GM12878 (cell line): ENCODE results near the gene USP2. TPM values are rescaled to one million over a fixed set of nuclear protein-coding genes. Genes with fewer than 3 reads are reported as not detected.

Experiments used
- ATAC-seq: fragments of 200-7000 bp; cut with Tn5 transposase; 3 replicates; pipeline ENCODE4 v1.9.1; 2020; ENCODE audit warnings: mild to moderate bottlenecking, moderate library complexity
- BruUV-seq: library from RNA; stranded (reverse); fragments of 400-500 nt; replicated peaks from 2 replicates; lab custom pipeline; 2021; lab: Mats Ljungman, UMichigan
- CTCF ChIA-PET: fragments of 300-600 bp; sonication (Branson Sonifier 250); formaldehyde crosslinking; extraction: SDS; loops from one replicate; lab custom pipeline; 2021; ENCODE audit warnings: inconsistent platforms; lab: Yijun Ruan, JAX
- POLR2A ChIA-PET: fragments of 350-600 bp; formaldehyde crosslinking; extraction: SDS; loops from one replicate; lab custom pipeline; 2021; ENCODE audit warnings: inconsistent platforms; lab: Charles Lee
- RAD21 ChIA-PET: fragments of 300-600 bp; sonication (Branson Sonifier 250); formaldehyde crosslinking; loops from one replicate; lab custom pipeline; 2023; ENCODE audit warnings: antibody characterized with exemption; ENCODE audit not compliant: unreplicated experiment; lab: Charles Lee
- SMC1A ChIA-PET: fragments of 300-600 bp; sonication (Branson Sonifier 250); formaldehyde crosslinking; loops from one replicate; lab custom pipeline; 2023; ENCODE audit not compliant: unreplicated experiment, uncharacterized antibody; lab: Charles Lee
- DNase-seq: peaks from one replicate; pipeline ENCODE4 v3.0.0-alpha.2; 2011; ENCODE audit warnings: low read depth, low spot score
- FAIRE-seq: peaks from 3 replicates; lab custom pipeline; 2011; peaks lifted over from hg19 to GRCh38; lab: Jason Lieb, UNC
- H2AFZ ChIP-seq: 2 replicates; pipeline ENCODE4 v1.6.0; 2011; ENCODE audit warnings: low read depth, low read length, control low read depth; ENCODE audit not compliant: control insufficient read depth
- H3K27ac ChIP-seq: 2 replicates; pipeline ENCODE4 v1.5.1; 2011; ENCODE audit warnings: control low read depth; ENCODE audit not compliant: control insufficient read depth, insufficient read depth
- H3K27me3 ChIP-seq, 2 experiments: replicated peaks in 1 of 2; 2 replicates each; pipeline versions ENCODE4 v1.6.0 to v1.6.1; 2011; ENCODE audit warnings: low read length in 1 of 2; ENCODE audit not compliant: control insufficient read depth in 2 of 2, insufficient read depth in 2 of 2
- H3K36me3 ChIP-seq, 2 experiments: 2 replicates each; pipeline ENCODE4 v1.5.1; 2011; ENCODE audit warnings: low read length in 1 of 2; ENCODE audit not compliant: control insufficient read depth in 2 of 2, insufficient read depth in 2 of 2
- H3K4me1 ChIP-seq: 2 replicates; pipeline ENCODE4 v1.6.1; 2011; ENCODE audit warnings: mild to moderate bottlenecking, low read length, moderate library complexity, mixed read lengths; ENCODE audit not compliant: control insufficient read depth, insufficient read depth
- H3K4me2 ChIP-seq: 2 replicates; pipeline ENCODE4 v1.6.0; 2011; ENCODE audit warnings: control low read depth; ENCODE audit not compliant: control insufficient read depth, insufficient read depth
- H3K4me3 ChIP-seq: fragments of 200-600 bp; sonication (generic); 2 replicates; pipeline ENCODE4 v1.5.1; 2016
- H3K79me2 ChIP-seq: 2 replicates; pipeline ENCODE4 v1.6.0; 2011; ENCODE audit warnings: low read length; ENCODE audit not compliant: control insufficient read depth, insufficient read depth
- H3K9ac ChIP-seq: 2 replicates; pipeline ENCODE4 v1.8.0; 2011; ENCODE audit warnings: low read length, control low read depth, mixed read lengths; ENCODE audit not compliant: control insufficient read depth, insufficient read depth
- H3K9me3 ChIP-seq: replicated peaks from 3 replicates; pipeline ENCODE4 v1.5.1; 2011; ENCODE audit warnings: mild to moderate bottlenecking, low read length; ENCODE audit not compliant: control insufficient read depth, insufficient read depth
- H4K20me1 ChIP-seq: 2 replicates; pipeline ENCODE4 v1.6.0; 2011; ENCODE audit not compliant: control insufficient read depth, insufficient read depth
- BRCA1 ChIP-seq: IDR thresholded peaks from 2 replicates; pipeline ENCODE4 v1.6.1; 2011; ENCODE audit warnings: low read depth, low read length, improper control_type of control experiment
- CBFB ChIP-seq: IDR thresholded peaks from 2 replicates; pipeline ENCODE4 v1.6.1; 2016; ENCODE audit warnings: antibody characterized with exemption, low read depth
- CBX5 ChIP-seq: sonication (generic); IDR thresholded peaks from 2 replicates; pipeline ENCODE4 v1.6.1; 2016; ENCODE audit warnings: low read depth, moderate library complexity, mild to moderate bottlenecking, inconsistent platforms
- FOXK2 ChIP-seq: fragments of 450-650 bp; IDR thresholded peaks from 2 replicates; pipeline ENCODE4 v1.6.1; 2017; ENCODE audit warnings: mild to moderate bottlenecking, moderate library complexity
- LARP7 ChIP-seq: fragments of 450-650 bp; IDR thresholded peaks from 2 replicates; pipeline ENCODE4 v1.6.1; 2017; ENCODE audit warnings: mild to moderate bottlenecking
- MTA3 ChIP-seq: IDR thresholded peaks from 2 replicates; pipeline ENCODE4 v1.6.1; 2012; ENCODE audit warnings: low read length, inconsistent platforms, borderline replicate concordance
- NFXL1 ChIP-seq: fragments of 450-650 bp; IDR thresholded peaks from 2 replicates; pipeline ENCODE4 v1.6.1; 2017; ENCODE audit warnings: antibody characterized with exemption, mild to moderate bottlenecking, borderline replicate concordance
- POLR2A ChIP-seq: IDR thresholded peaks from 2 replicates; pipeline ENCODE4 v1.6.1; 2011; ENCODE audit warnings: low read depth, mild to moderate bottlenecking, low read length
- SIN3A ChIP-seq: IDR thresholded peaks from 2 replicates; pipeline ENCODE4 v1.6.1; 2012; ENCODE audit warnings: low read depth, low read length, improper control_type of control experiment
- STAT1 ChIP-seq: fragments of 450-650 bp; conservative IDR thresholded peaks from 2 replicates; pipeline ENCODE4 v1.6.1; 2014; ENCODE audit warnings: antibody characterized with exemption, mild to moderate bottlenecking
- SUPT20H ChIP-seq: IDR thresholded peaks from 2 replicates; pipeline ENCODE4 v1.6.1; 2011; ENCODE audit warnings: low read depth, mild to moderate bottlenecking, low read length, moderate library complexity, borderline replicate concordance; ENCODE audit not compliant: control insufficient read depth
- TBL1XR1 ChIP-seq: IDR thresholded peaks from 2 replicates; pipeline ENCODE4 v1.6.1; 2012; ENCODE audit warnings: low read depth, low read length, improper control_type of control experiment
- ZNF384 ChIP-seq: IDR thresholded peaks from 2 replicates; pipeline ENCODE4 v1.6.1; 2012; ENCODE audit warnings: low read depth, mild to moderate bottlenecking, low read length, improper control_type of control experiment, borderline replicate concordance
- WGBS: methylation state at CpG from one replicate; pipeline ENCODE4 v1.1.6; 2016; ENCODE audit warnings: low lambda C conversion rate; ENCODE audit not compliant: insufficient replicate concordance, insufficient coverage; ENCODE audit errors: missing lambda C conversion rate; 5-methylcytosine and 5-hydroxymethylcytosine counted together
- in situ Hi-C: fragments of 300-500 bp; cut with MboI; formaldehyde crosslinking; loops from 9 replicates; pipeline ENCODE4 v1.14.3; 2018; ENCODE audit warnings: mixed read lengths
- intact Hi-C: fragments of 100-400 bp; cut with micrococcal nuclease; formaldehyde crosslinking; loops from one replicate; pipeline ENCODE4 v1.14.2; 2022; ENCODE audit not compliant: unreplicated experiment
- polyA plus RNA-seq, 11 experiments: library from polyadenylated mRNA; depleted of rRNA in 4 of 11; unstranded in 6 of 11; stranded (reverse) in 5 of 11; fragments of >200 nt; fragmentation: Nextera tagmentation in 4 of 11; fragmentation: Illumina TruSeq in 1 of 11; extraction: Ambion mirVana in 4 of 11; extraction: Trizol in 1 of 11; gene quantifications; 1 replicate in 1 of 11; 2 replicates in 10 of 11; pipeline versions ENCODE4 v1.2.1 to v1.2.3, GENCODE V29; 2011 to 2016; ENCODE audit warnings: inconsistent platforms in 2 of 11, missing spikeins in 2 of 11, low read depth in 1 of 11
- total RNA-seq, 4 experiments: library from RNA; depleted of rRNA in 3 of 4; stranded (reverse); fragments of >200 nt in 3 of 4; fragmentation: Illumina TruSeq in 1 of 4; extraction: Trizol in 1 of 4; gene quantifications; 2 replicates each; pipeline versions ENCODE4 v1.2.1 to v1.2.3, GENCODE V29; 2013 to 2021
- TF ChIP-seq, protein P1 (sequence below): IDR thresholded peaks from 2 replicates; pipeline ENCODE4 v1.6.1; 2011; ENCODE audit warnings: borderline replicate concordance, low read depth, mild to moderate bottlenecking, moderate library complexity, mixed read lengths, low read length; ENCODE audit not compliant: insufficient read depth; ENCODE audit errors: extremely low read length
- TF ChIP-seq, protein P2 (sequence below): fragments of 150-350 bp; IDR thresholded peaks from 2 replicates; pipeline ENCODE4 v1.6.1; 2016; ENCODE audit warnings: low read depth, low read length
- TF ChIP-seq, protein P3 (sequence below): fragments of 450-650 bp; formaldehyde crosslinking; IDR thresholded peaks from 2 replicates; pipeline ENCODE4 v1.5.0; 2022; ENCODE audit warnings: mild to moderate bottlenecking, missing genetic modification characterization

USP2 gene
- total and polyA plus RNA-seq, 10 of the 15 experiments (the other 5 are each of a cell fraction or from before 2014, with no cell fraction given), result 0.03 to 0.13 (median 0.06) TPM; not detected in 4

DNA sequence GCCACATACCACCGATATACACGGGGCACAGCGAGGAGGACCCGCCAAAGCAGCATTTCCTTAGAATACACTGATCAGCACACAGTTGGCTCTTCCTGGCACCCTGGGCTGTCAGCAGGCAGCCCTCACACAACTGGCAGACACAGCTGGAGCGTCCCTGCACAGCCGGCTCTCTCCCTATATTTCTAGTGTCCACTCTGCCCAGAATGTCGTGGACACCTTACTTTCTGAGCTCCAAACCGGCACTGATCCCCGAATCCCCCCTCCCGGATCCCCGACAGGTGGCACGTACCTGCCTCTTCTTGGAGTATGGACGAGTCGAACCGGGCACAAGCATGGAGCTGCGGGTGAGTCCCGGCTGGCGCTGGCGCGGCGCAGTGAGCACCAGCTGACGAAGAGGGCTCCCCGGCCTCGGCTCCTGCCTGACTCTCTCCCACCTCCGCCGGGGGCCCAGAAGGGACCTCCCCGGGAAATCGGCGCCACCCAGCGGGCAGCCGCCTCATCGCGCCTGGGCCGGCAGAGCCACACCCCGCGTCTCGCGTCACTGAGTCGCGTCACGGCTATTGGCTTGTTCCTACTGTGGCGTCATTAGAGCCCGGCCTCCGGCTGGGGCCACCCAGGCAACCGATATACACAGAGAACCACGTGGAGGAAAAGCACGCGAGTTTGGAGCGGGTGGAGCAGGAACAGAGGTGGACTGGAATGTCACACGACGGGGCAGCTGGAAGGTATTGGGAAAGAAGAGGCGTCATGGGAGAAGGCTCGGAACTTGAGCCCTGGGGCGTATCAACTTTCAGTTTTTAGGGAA, at the start of gene USP2 (continued):
- TF ChIP-seq, protein P1, sequence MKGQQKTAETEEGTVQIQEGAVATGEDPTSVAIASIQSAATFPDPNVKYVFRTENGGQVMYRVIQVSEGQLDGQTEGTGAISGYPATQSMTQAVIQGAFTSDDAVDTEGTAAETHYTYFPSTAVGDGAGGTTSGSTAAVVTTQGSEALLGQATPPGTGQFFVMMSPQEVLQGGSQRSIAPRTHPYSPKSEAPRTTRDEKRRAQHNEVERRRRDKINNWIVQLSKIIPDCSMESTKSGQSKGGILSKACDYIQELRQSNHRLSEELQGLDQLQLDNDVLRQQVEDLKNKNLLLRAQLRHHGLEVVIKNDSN, result peak; percentile 76
- TF ChIP-seq FOXK2 (peak; percentile 60), SIN3A (peak; percentile 96), LARP7 (no peak), MTA3 (no peak)

DNA sequence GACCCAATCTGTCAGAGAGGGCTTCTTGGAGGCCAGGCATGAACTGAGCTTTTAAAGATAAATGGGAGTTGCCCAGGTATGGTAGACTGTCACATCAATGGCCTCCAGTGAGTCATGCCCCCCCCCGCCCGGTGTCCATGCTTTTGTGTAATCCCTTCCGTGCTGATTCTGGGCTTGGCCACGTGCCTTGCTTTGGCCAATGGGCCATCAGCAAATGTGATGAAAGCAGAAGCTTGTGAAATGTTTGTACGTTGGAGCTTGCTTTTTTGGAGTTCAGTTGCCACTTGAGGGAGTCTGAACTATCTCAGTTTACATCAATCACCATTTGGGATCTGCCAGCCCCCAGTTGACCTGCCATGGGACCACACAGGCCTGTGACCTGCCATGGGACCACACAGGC, 45.8 kb upstream of the USP2 start:
- intact Hi-C loops (no loop called here), in situ Hi-C loops (no loop called here)
- no TSS peak for BruUV-seq
- FAIRE-seq, result no peak
- ATAC-seq, result no peak
- WGBS, result 43% methylated on average over 5 of the region's 5 CpGs
- ChIA-PET CTCF (interaction anchor here (2.1 kb wide), 1 partner anchor 48 kb away, joined by 4 read pairs; no protein-coding TSS in a partner anchor), RAD21 (no interaction called here), POLR2A (no interaction called here), SMC1A (no interaction called here)
- no peaks in the 10 kb centered on the region; the same call in 1 of the 2 replicates for H3K4me1 ChIP-seq
- H3K79me2 ChIP-seq, result no peaks in the 10 kb centered on the region
- H3K27me3 ChIP-seq, result peaks cover 6 to 14% of the 10 kb centered on the region in 2 experiments; a peak in 3 of 4 replicates
- no peak overlapping the region for H3K9ac ChIP-seq
- H4K20me1 ChIP-seq, result no peaks in the 10 kb centered on the region
- H2AFZ ChIP-seq, result no peak overlapping the region
- H3K9me3 ChIP-seq, result no peaks in the 10 kb centered on the region
- no peak for DNase-seq
- H3K4me2 ChIP-seq, result no peak overlapping the region
- no peak overlapping the region for H3K27ac ChIP-seq
- no peak overlapping the region for H3K4me3 ChIP-seq
- no peaks in the 10 kb centered on the region for H3K36me3 ChIP-seq
- TF ChIP-seq CBFB (no peak), SUPT20H (no peak), TBL1XR1 (no peak), ZNF384 (no peak), POLR2A (no peak), STAT1 (no peak), NFXL1 (no peak), LARP7 (no peak), CBX5 (no peak), BRCA1 (no peak)
- TF ChIP-seq, protein P2, sequence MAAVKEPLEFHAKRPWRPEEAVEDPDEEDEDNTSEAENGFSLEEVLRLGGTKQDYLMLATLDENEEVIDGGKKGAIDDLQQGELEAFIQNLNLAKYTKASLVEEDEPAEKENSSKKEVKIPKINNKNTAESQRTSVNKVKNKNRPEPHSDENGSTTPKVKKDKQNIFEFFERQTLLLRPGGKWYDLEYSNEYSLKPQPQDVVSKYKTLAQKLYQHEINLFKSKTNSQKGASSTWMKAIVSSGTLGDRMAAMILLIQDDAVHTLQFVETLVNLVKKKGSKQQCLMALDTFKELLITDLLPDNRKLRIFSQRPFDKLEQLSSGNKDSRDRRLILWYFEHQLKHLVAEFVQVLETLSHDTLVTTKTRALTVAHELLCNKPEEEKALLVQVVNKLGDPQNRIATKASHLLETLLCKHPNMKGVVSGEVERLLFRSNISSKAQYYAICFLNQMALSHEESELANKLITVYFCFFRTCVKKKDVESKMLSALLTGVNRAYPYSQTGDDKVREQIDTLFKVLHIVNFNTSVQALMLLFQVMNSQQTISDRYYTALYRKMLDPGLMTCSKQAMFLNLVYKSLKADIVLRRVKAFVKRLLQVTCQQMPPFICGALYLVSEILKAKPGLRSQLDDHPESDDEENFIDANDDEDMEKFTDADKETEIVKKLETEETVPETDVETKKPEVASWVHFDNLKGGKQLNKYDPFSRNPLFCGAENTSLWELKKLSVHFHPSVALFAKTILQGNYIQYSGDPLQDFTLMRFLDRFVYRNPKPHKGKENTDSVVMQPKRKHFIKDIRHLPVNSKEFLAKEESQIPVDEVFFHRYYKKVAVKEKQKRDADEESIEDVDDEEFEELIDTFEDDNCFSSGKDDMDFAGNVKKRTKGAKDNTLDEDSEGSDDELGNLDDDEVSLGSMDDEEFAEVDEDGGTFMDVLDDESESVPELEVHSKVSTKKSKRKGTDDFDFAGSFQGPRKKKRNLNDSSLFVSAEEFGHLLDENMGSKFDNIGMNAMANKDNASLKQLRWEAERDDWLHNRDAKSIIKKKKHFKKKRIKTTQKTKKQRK, result no peak
- TF ChIP-seq, protein P3, sequence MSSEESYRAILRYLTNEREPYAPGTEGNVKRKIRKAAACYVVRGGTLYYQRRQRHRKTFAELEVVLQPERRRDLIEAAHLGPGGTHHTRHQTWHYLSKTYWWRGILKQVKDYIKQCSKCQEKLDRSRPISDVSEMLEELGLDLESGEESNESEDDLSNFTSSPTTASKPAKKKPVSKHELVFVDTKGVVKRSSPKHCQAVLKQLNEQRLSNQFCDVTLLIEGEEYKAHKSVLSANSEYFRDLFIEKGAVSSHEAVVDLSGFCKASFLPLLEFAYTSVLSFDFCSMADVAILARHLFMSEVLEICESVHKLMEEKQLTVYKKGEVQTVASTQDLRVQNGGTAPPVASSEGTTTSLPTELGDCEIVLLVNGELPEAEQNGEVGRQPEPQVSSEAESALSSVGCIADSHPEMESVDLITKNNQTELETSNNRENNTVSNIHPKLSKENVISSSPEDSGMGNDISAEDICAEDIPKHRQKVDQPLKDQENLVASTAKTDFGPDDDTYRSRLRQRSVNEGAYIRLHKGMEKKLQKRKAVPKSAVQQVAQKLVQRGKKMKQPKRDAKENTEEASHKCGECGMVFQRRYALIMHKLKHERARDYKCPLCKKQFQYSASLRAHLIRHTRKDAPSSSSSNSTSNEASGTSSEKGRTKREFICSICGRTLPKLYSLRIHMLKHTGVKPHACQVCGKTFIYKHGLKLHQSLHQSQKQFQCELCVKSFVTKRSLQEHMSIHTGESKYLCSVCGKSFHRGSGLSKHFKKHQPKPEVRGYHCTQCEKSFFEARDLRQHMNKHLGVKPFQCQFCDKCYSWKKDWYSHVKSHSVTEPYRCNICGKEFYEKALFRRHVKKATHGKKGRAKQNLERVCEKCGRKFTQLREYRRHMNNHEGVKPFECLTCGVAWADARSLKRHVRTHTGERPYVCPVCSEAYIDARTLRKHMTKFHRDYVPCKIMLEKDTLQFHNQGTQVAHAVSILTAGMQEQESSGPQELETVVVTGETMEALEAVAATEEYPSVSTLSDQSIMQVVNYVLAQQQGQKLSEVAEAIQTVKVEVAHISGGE (CRISPR knock-in tag), result no peak
